ENCODE results near the gene RNGTT.
"Not testable (repeated sequence)": the region's sequence is repeated elsewhere in the genome, so short reads cannot be mapped to it uniquely, and the experiment has no call there.

RNGTT gene

GRCh38 chr6:88725111-88725975 lies 238.1 kb downstream of the RNGTT start:
- TF ChIP-seq POLR2A (IDR thresholded peaks at IDR 0.05; ENCODE audit: low read depth, low read length) = no peak
- no peak for TF ChIP-seq TAF1 (IDR thresholded peaks at IDR 0.05; ENCODE audit: borderline replicate concordance, low read depth, low read length)
- TF ChIP-seq POLR2AphosphoS5 (IDR thresholded peaks at IDR 0.05; ENCODE audit: low read depth, low read length) = no peak
- FAIRE-seq (peak; percentile 61), DNase-seq (ENCODE audit: insufficient read length) (no peak)

- FAIRE-seq = no peak
- no peak for DNase-seq (ENCODE audit: insufficient read length)
- no peak for TF ChIP-seq POLR2AphosphoS5 (IDR thresholded peaks at IDR 0.05; ENCODE audit: low read depth, low read length)
- TF ChIP-seq TAF1 (IDR thresholded peaks at IDR 0.05; ENCODE audit: borderline replicate concordance, low read depth, low read length) = no peak
- no peak for TF ChIP-seq POLR2A (IDR thresholded peaks at IDR 0.05; ENCODE audit: low read depth, low read length)
These were observed 240.7 kb downstream of the RNGTT start for GRCh38 chr6:88722686-88723085.

GRCh38 chr6:88716399-88716798 lies 247.0 kb downstream of the RNGTT start:
- DNase-seq (ENCODE audit: insufficient read length); FAIRE-seq: not testable (repeated sequence)

GRCh38 chr6:88712243-88712936 lies 251.0 kb downstream of the RNGTT start:
- FAIRE-seq (no peak), DNase-seq (ENCODE audit: insufficient read length) (no peak)
- TF ChIP-seq TAF1 (IDR thresholded peaks at IDR 0.05; ENCODE audit: borderline replicate concordance, low read depth, low read length) = no peak
- TF ChIP-seq POLR2A (IDR thresholded peaks at IDR 0.05; ENCODE audit: low read depth, low read length) = no peak
- TF ChIP-seq POLR2AphosphoS5 (IDR thresholded peaks at IDR 0.05; ENCODE audit: low read depth, low read length) = no peak

GRCh38 chr6:88709819-88710246 lies 253.6 kb downstream of the RNGTT start:
- no peak for DNase-seq (ENCODE audit: insufficient read length)

GRCh38 chr6:88708197-88708744 lies 255.1 kb downstream of the RNGTT start:
- TF ChIP-seq POLR2AphosphoS5 (IDR thresholded peaks at IDR 0.05; ENCODE audit: low read depth, low read length) (no peak), POLR2A (IDR thresholded peaks at IDR 0.05; ENCODE audit: low read depth, low read length) (no peak), TAF1 (IDR thresholded peaks at IDR 0.05; ENCODE audit: borderline replicate concordance, low read depth, low read length) (no peak)
- peak; percentile 42 for FAIRE-seq
- DNase-seq (ENCODE audit: insufficient read length) = no peak

More at GRCh38 chr6:88709819-88710246, 253.6 kb downstream of the RNGTT start:
- TF ChIP-seq POLR2AphosphoS5 (IDR thresholded peaks at IDR 0.05; ENCODE audit: low read depth, low read length) (no peak), TAF1 (IDR thresholded peaks at IDR 0.05; ENCODE audit: borderline replicate concordance, low read depth, low read length) (no peak), POLR2A (IDR thresholded peaks at IDR 0.05; ENCODE audit: low read depth, low read length) (no peak)
- FAIRE-seq = no peak

GRCh38 chr6:88705601-88706000 lies 257.8 kb downstream of the RNGTT start:
- TF ChIP-seq TAF1 (IDR thresholded peaks at IDR 0.05; ENCODE audit: borderline replicate concordance, low read depth, low read length) (no peak), POLR2AphosphoS5 (IDR thresholded peaks at IDR 0.05; ENCODE audit: low read depth, low read length) (no peak), POLR2A (IDR thresholded peaks at IDR 0.05; ENCODE audit: low read depth, low read length) (no peak)

GRCh38 chr6:88704980-88705379 lies 258.4 kb downstream of the RNGTT start:
- DNase-seq (ENCODE audit: insufficient read length) (no peak), FAIRE-seq (no peak)
- TF ChIP-seq POLR2AphosphoS5 (IDR thresholded peaks at IDR 0.05; ENCODE audit: low read depth, low read length) (no peak), POLR2A (IDR thresholded peaks at IDR 0.05; ENCODE audit: low read depth, low read length) (no peak), TAF1 (IDR thresholded peaks at IDR 0.05; ENCODE audit: borderline replicate concordance, low read depth, low read length) (no peak)

More at GRCh38 chr6:88705601-88706000, 257.8 kb downstream of the RNGTT start:
- FAIRE-seq = peak; percentile 81
- peak; percentile 0 for DNase-seq (ENCODE audit: insufficient read length)

- TF ChIP-seq POLR2A (IDR thresholded peaks at IDR 0.05; ENCODE audit: low read depth, low read length) (no peak), TAF1 (IDR thresholded peaks at IDR 0.05; ENCODE audit: borderline replicate concordance, low read depth, low read length) (no peak), POLR2AphosphoS5 (IDR thresholded peaks at IDR 0.05; ENCODE audit: low read depth, low read length) (no peak)
- DNase-seq (ENCODE audit: insufficient read length) = no peak
- no peak for FAIRE-seq
These were observed 260.4 kb downstream of the RNGTT start for GRCh38 chr6:88702956-88703556.

GRCh38 chr6:88698661-88699060 lies 264.8 kb downstream of the RNGTT start:
- TF ChIP-seq POLR2A (IDR thresholded peaks at IDR 0.05; ENCODE audit: low read depth, low read length) = no peak
- TF ChIP-seq TAF1 (IDR thresholded peaks at IDR 0.05; ENCODE audit: borderline replicate concordance, low read depth, low read length) = no peak
- TF ChIP-seq POLR2AphosphoS5 (IDR thresholded peaks at IDR 0.05; ENCODE audit: low read depth, low read length) = no peak
- DNase-seq (ENCODE audit: insufficient read length) (no peak), FAIRE-seq (no peak)

GRCh38 chr6:88695937-88696336 lies 267.5 kb downstream of the RNGTT start:
- DNase-seq (ENCODE audit: insufficient read length) = no peak
- FAIRE-seq = no peak
- TF ChIP-seq TAF1 (IDR thresholded peaks at IDR 0.05; ENCODE audit: borderline replicate concordance, low read depth, low read length) (no peak), POLR2A (IDR thresholded peaks at IDR 0.05; ENCODE audit: low read depth, low read length) (no peak), POLR2AphosphoS5 (IDR thresholded peaks at IDR 0.05; ENCODE audit: low read depth, low read length) (no peak)
